ENCODE data around the gene GPX6. TPM values are rescaled to one million over a fixed set of nuclear protein-coding genes. Genes with fewer than 3 reads are reported as not detected.
A peak's percentile ranks its signal among the peaks of the same experiment; 100 is the strongest.

Gene GPX6
- total RNA-seq, 3 donors from 2014 or later (not counting 1 experiment from before 2014, with no cell fraction given) = not detected

GRCh38 chr6:28537509-28538140 is 22.0 kb upstream of the GPX6 start:
- no peak overlapping the region for H3K4me3 ChIP-seq (ENCODE audit: low read length)
- H3K27me3 ChIP-seq (ENCODE audit: control insufficient read depth, insufficient read depth, low read length) = peaks cover 8% of the 10 kb centered on the region
- no peak overlapping the region for H3K4me3 Mint-ChIP-seq

GRCh38 chr6:28537065-28537464 is 21.5 kb upstream of the GPX6 start:
- Histone ChIP-seq H3K36me3 (ENCODE audit: control insufficient read depth, insufficient read depth, low read length) (no peaks in the 10 kb centered on the region), H3K9me3 (ENCODE audit: control insufficient read depth, insufficient read depth, low read length) (no peaks in the 10 kb centered on the region), H3K27me3 (ENCODE audit: control insufficient read depth, insufficient read depth, low read length) (peaks cover 7% of the 10 kb centered on the region), H3K4me3 (ENCODE audit: low read length) (no peak overlapping the region), H3K4me1 (ENCODE audit: control insufficient read depth, insufficient read depth, low read length) (no peaks in the 10 kb centered on the region), H3K27ac (ENCODE audit: low read length) (no peak overlapping the region)
- peaks cover 49 to 96% of the 10 kb centered on the region in 2 donors for H3K27me3 Mint-ChIP-seq (ENCODE audit: low read depth in 2 of 2)
- H3K9me3 Mint-ChIP-seq = peaks cover 0 to 8% of the 10 kb centered on the region in 2 donors
- DNase-seq (peak in 1 of 2 donors; percentile 36), ATAC-seq (no peak)
- TF ChIP-seq CTCF (IDR thresholded peaks at IDR 0.05) = no peak
- H3K27ac Mint-ChIP-seq = no peak overlapping the region
- H3K4me3 Mint-ChIP-seq = peak overlapping the region; percentile 17
- intact Hi-C loops (cut with micrococcal nuclease) = no loop called here
- WGBS (ENCODE audit: insufficient coverage) = 3% methylated on average over 17 of the region's 18 CpGs
- H3K4me1 Mint-ChIP-seq = no peaks in the 10 kb centered on the region
- peaks cover 8% of the 10 kb centered on the region for H3K36me3 Mint-ChIP-seq

More at GRCh38 chr6:28537509-28538140, 22.0 kb upstream of the GPX6 start:
- H3K4me1 Mint-ChIP-seq = peaks cover 4 to 5% of the 10 kb centered on the region in 2 donors
- H3K9me3 ChIP-seq (ENCODE audit: control insufficient read depth, insufficient read depth, low read length) = peaks cover 2% of the 10 kb centered on the region
- no peak for TF ChIP-seq CTCF (IDR thresholded peaks at IDR 0.05)
- WGBS (ENCODE audit: insufficient coverage) = 42% methylated on average over 22 of the region's 22 CpGs
- H3K4me1 ChIP-seq (ENCODE audit: control insufficient read depth, insufficient read depth, low read length) = peaks cover 4% of the 10 kb centered on the region
- intact Hi-C loops (cut with micrococcal nuclease) = no loop called here
- H3K36me3 Mint-ChIP-seq = peaks cover 8% of the 10 kb centered on the region
- H3K27me3 Mint-ChIP-seq (ENCODE audit: low read depth in 2 of 2) = peaks cover 54 to 96% of the 10 kb centered on the region in 2 donors
- H3K36me3 ChIP-seq (ENCODE audit: control insufficient read depth, insufficient read depth, low read length) = no peaks in the 10 kb centered on the region
- H3K9me3 Mint-ChIP-seq = peaks cover 0 to 8% of the 10 kb centered on the region in 2 donors
- DNase-seq (peak in 1 of 2 donors; percentile 60), ATAC-seq (no peak)
- H3K27ac Mint-ChIP-seq = no peak overlapping the region
- no peak overlapping the region for H3K27ac ChIP-seq (ENCODE audit: low read length)

- TF ChIP-seq CTCF (IDR thresholded peaks at IDR 0.05) = no peak
- no peaks in the 10 kb centered on the region for H3K4me1 ChIP-seq (ENCODE audit: control insufficient read depth, insufficient read depth, low read length)
- Mint-ChIP-seq H3K4me3 (no peak overlapping the region), H3K4me1 (no peaks in the 10 kb centered on the region), H3K9me3 (no peaks in the 10 kb centered on the region), H3K27ac (no peak overlapping the region), H3K36me3 (no peaks in the 10 kb centered on the region), H3K27me3 (ENCODE audit: low read depth in 2 of 2) (peaks cover 34 to 92% of the 10 kb centered on the region in 2 donors)
- H3K36me3 ChIP-seq (ENCODE audit: control insufficient read depth, insufficient read depth, low read length) = no peaks in the 10 kb centered on the region
- H3K9me3 ChIP-seq (ENCODE audit: control insufficient read depth, insufficient read depth, low read length) = no peaks in the 10 kb centered on the region
- peaks cover 7% of the 10 kb centered on the region for H3K27me3 ChIP-seq (ENCODE audit: control insufficient read depth, insufficient read depth, low read length)
- DNase-seq (no peak), ATAC-seq (no peak)
- intact Hi-C loops (cut with micrococcal nuclease) = no loop called here
- no peak overlapping the region for H3K27ac ChIP-seq (ENCODE audit: low read length)
- 67% methylated on average over 2 of the region's 2 CpGs for WGBS (ENCODE audit: insufficient coverage)
- no peak overlapping the region for H3K4me3 ChIP-seq (ENCODE audit: low read length)
Measured at GRCh38 chr6:28534875-28535274, 19.3 kb upstream of the GPX6 start.

GRCh38 chr6:28534306-28534705 is 18.7 kb upstream of the GPX6 start:
- WGBS (ENCODE audit: insufficient coverage) = 75% methylated on average over 3 of the region's 3 CpGs
- Mint-ChIP-seq H3K4me3 (no peak overlapping the region), H3K36me3 (no peaks in the 10 kb centered on the region), H3K27me3 (ENCODE audit: low read depth in 2 of 2) (peaks cover 34 to 86% of the 10 kb centered on the region in 2 donors), H3K27ac (no peak overlapping the region), H3K9me3 (no peaks in the 10 kb centered on the region), H3K4me1 (no peaks in the 10 kb centered on the region)
- no peaks in the 10 kb centered on the region for H3K4me1 ChIP-seq (ENCODE audit: control insufficient read depth, insufficient read depth, low read length)
- H3K9me3 ChIP-seq (ENCODE audit: control insufficient read depth, insufficient read depth, low read length) = no peaks in the 10 kb centered on the region
- peaks cover 5% of the 10 kb centered on the region for H3K27me3 ChIP-seq (ENCODE audit: control insufficient read depth, insufficient read depth, low read length)
- H3K36me3 ChIP-seq (ENCODE audit: control insufficient read depth, insufficient read depth, low read length) = no peaks in the 10 kb centered on the region
- DNase-seq (no peak), ATAC-seq (no peak)
- no peak overlapping the region for H3K4me3 ChIP-seq (ENCODE audit: low read length)
- no peak overlapping the region for H3K27ac ChIP-seq (ENCODE audit: low read length)
- TF ChIP-seq CTCF (IDR thresholded peaks at IDR 0.05) = no peak
- intact Hi-C loops (cut with micrococcal nuclease) = no loop called here

Data from natural killer cell (primary cell).